ENCODE data around the gene CD34. TPM values are rescaled to one million over a fixed set of nuclear protein-coding genes. Genes with fewer than 3 reads are reported as not detected.

The CD34 gene
- total RNA-seq, 1 donor, result 0.36 TPM

DNA sequence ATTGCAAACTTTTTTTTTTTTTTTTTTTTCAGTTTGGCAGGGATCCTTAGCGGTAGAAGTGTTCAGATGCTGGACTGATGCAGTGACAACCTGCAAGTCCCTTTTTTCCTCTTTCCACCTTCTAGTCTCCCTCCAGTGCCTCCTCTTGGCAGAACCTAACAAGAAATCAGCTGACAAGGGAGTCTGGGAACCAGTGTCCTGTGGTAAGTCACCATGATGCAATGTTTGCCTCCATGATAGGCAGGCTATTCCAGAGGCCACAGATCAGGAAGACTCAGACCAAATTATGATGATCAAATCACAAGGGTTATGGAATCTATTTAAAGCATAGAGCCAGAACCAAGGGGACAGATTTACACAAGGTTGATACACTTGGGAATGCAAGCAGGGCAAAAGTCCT lies 3.0 kb upstream of the CD34 start:
- Histone ChIP-seq H3K36me3 (ENCODE audit: insufficient read depth, low read length) (no peaks in the 10 kb centered on the region), H3K27me3 (ENCODE audit: insufficient read depth, low read length) (peaks cover 18% of the 10 kb centered on the region), H2AFZ (ENCODE audit: low read length) (no peak overlapping the region), H3K4me3 (ENCODE audit: insufficient read depth, low read length) (no peak overlapping the region), H4K20me1 (ENCODE audit: insufficient read depth, low read length) (no peaks in the 10 kb centered on the region), H3K4me2 (ENCODE audit: insufficient read depth, low read length) (no peak overlapping the region), H3K4me1 (ENCODE audit: insufficient read depth, low read length) (peaks cover 2% of the 10 kb centered on the region), H3K27ac (ENCODE audit: low read depth, low read length) (no peak overlapping the region), H3K9me3 (ENCODE audit: low read depth, low read length) (no peaks in the 10 kb centered on the region), H3K79me2 (ENCODE audit: insufficient read depth, low read length) (no peaks in the 10 kb centered on the region)
- peak; percentile 65 for DNase-seq (ENCODE audit: insufficient read length, low spot score, missing footprints)
- TF ChIP-seq, protein P1, sequence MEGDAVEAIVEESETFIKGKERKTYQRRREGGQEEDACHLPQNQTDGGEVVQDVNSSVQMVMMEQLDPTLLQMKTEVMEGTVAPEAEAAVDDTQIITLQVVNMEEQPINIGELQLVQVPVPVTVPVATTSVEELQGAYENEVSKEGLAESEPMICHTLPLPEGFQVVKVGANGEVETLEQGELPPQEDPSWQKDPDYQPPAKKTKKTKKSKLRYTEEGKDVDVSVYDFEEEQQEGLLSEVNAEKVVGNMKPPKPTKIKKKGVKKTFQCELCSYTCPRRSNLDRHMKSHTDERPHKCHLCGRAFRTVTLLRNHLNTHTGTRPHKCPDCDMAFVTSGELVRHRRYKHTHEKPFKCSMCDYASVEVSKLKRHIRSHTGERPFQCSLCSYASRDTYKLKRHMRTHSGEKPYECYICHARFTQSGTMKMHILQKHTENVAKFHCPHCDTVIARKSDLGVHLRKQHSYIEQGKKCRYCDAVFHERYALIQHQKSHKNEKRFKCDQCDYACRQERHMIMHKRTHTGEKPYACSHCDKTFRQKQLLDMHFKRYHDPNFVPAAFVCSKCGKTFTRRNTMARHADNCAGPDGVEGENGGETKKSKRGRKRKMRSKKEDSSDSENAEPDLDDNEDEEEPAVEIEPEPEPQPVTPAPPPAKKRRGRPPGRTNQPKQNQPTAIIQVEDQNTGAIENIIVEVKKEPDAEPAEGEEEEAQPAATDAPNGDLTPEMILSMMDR (IDR thresholded peaks at IDR 0.05; ENCODE audit: extremely low read depth, low read depth, low read length), result no peak

DNA sequence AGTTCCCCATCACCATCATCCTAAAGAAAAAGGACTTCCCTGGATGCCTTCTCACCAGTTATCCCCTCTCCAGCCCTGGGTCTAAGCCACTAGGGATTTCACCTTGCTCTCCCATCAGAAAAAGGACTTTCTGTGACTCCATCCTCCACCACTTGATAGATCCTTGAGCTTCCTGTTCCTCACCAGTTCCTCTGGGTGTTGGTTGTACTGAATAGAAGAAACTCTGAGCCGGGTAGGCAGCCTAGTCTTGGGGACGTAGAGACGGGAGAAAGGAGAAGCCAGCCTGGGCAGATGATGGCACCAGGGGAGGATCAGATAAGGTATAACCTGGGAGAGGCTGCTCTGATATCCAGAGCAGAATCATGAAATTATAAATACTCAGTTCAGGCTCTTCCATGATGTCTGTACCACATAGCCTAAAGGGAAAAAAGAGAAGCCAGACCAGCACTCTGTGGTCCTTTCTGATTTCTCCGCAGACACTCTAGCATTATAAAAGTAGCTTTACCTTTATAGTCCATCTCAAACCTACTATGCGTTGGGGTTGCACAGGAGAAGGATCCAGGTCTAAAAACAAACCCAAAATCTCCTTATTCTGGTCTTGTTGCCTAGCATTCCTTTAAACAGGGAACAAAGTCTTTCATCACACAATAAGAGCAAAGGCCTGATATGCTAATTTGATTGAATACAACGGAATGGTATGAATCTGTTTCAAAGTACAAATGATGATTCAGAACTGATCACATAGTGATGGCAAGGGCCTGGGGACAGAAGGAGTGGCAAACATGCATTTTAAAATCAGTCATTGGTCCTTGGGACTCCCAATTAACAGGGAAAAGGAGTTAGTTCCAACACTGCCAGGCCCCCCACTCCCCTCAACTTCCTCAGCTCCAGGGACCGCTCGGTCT lies 1.2 kb upstream of the CD34 start:
- Histone ChIP-seq H3K79me2 (ENCODE audit: insufficient read depth, low read length) (no peaks in the 10 kb centered on the region), H3K4me2 (ENCODE audit: insufficient read depth, low read length) (no peak overlapping the region), H4K20me1 (ENCODE audit: insufficient read depth, low read length) (no peaks in the 10 kb centered on the region), H3K27me3 (ENCODE audit: insufficient read depth, low read length) (peaks cover 18% of the 10 kb centered on the region), H2AFZ (ENCODE audit: low read length) (no peak overlapping the region), H3K4me1 (ENCODE audit: insufficient read depth, low read length) (peaks cover 2% of the 10 kb centered on the region), H3K4me3 (ENCODE audit: insufficient read depth, low read length) (no peak overlapping the region), H3K9me3 (ENCODE audit: low read depth, low read length) (no peaks in the 10 kb centered on the region), H3K27ac (ENCODE audit: low read depth, low read length) (no peak overlapping the region), H3K36me3 (ENCODE audit: insufficient read depth, low read length) (no peaks in the 10 kb centered on the region)
- TF ChIP-seq, protein P1 (IDR thresholded peaks at IDR 0.05; ENCODE audit: extremely low read depth, low read depth, low read length), result no peak
- DNase-seq (ENCODE audit: insufficient read length, low spot score, missing footprints), result no peak

DNA sequence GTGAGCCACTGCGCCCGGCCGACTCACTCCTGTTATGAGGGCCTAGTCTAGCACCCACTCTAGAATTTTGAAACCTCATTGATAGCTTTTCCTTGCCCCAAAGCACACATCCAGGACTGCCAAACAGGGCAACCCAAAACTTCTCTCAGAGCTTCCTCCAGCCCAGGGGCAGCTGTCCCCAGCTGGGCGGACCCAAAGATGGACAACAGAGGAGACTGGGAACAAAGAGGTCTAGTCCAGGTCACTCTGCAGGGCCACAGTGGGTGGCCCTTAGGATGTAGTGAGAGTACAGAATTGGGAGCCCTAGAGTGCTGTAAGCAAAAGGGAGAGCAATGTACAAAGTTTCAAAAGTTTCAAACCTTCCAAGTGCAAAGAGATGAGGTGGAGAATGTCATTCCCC lies 1.2 kb downstream of the CD34 start:
- Histone ChIP-seq H3K27ac (ENCODE audit: low read depth, low read length) (no peak overlapping the region), H3K27me3 (ENCODE audit: insufficient read depth, low read length) (peaks cover 18% of the 10 kb centered on the region), H3K9me3 (ENCODE audit: low read depth, low read length) (no peaks in the 10 kb centered on the region), H2AFZ (ENCODE audit: low read length) (no peak overlapping the region), H3K4me1 (ENCODE audit: insufficient read depth, low read length) (peaks cover 2% of the 10 kb centered on the region), H3K79me2 (ENCODE audit: insufficient read depth, low read length) (no peaks in the 10 kb centered on the region), H3K4me3 (ENCODE audit: insufficient read depth, low read length) (no peak overlapping the region), H4K20me1 (ENCODE audit: insufficient read depth, low read length) (no peaks in the 10 kb centered on the region), H3K4me2 (ENCODE audit: insufficient read depth, low read length) (no peak overlapping the region), H3K36me3 (ENCODE audit: insufficient read depth, low read length) (no peaks in the 10 kb centered on the region)
- no peak for DNase-seq (ENCODE audit: insufficient read length, low spot score, missing footprints)
- TF ChIP-seq, protein P1 (IDR thresholded peaks at IDR 0.05; ENCODE audit: extremely low read depth, low read depth, low read length), result no peak

DNA sequence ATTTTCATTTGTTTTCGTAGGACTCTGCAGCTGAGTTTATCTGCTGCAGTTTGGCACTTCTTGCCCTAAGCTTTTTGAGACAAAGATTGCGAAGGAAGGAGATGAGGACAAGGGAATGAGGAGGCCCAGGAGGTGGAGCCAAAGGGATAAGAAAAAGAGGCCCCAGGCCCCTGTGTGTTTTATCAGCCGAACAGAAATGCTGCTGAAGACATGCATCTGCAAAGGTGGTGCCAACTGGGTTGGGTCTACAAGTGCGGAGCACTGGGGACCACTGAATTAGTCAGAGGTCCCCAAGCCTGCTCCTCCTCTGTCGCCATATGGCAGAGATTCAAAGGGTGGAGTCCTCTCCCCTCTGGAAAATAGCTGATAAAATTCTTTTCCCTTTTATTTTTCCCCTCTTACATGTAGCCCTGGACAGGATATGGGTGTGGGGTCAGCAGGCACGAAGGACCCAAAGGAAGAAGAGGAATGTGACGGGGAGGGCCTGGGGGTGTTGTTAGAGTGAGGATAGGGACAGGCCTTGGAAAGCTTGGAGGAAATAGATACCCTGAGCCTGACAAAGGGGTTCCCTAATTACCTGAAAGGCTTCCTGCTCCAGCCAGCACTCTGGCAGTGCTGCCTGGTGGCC lies 2.7 kb downstream of the CD34 start:
- Histone ChIP-seq H2AFZ (ENCODE audit: low read length) (no peak overlapping the region), H3K4me1 (ENCODE audit: insufficient read depth, low read length) (peaks cover 2% of the 10 kb centered on the region), H3K27me3 (ENCODE audit: insufficient read depth, low read length) (peaks cover 18% of the 10 kb centered on the region), H3K4me2 (ENCODE audit: insufficient read depth, low read length) (no peak overlapping the region), H3K27ac (ENCODE audit: low read depth, low read length) (no peak overlapping the region), H3K36me3 (ENCODE audit: insufficient read depth, low read length) (no peaks in the 10 kb centered on the region), H3K79me2 (ENCODE audit: insufficient read depth, low read length) (no peaks in the 10 kb centered on the region), H3K9me3 (ENCODE audit: low read depth, low read length) (no peaks in the 10 kb centered on the region), H4K20me1 (ENCODE audit: insufficient read depth, low read length) (no peaks in the 10 kb centered on the region), H3K4me3 (ENCODE audit: insufficient read depth, low read length) (no peak overlapping the region)
- peak; percentile 60 for DNase-seq (ENCODE audit: insufficient read length, low spot score, missing footprints)
- TF ChIP-seq, protein P1 (IDR thresholded peaks at IDR 0.05; ENCODE audit: extremely low read depth, low read depth, low read length), result no peak
